NB4 (cell line): ENCODE measurements around the gene SOX15.

ENCODE experiments used
- POLR2A ChIP-seq: IDR thresholded peaks from 2 replicates; pipeline ENCODE4 v1.6.1; 2011; ENCODE audit warnings: mild to moderate bottlenecking; ENCODE audit not compliant: insufficient read length; ENCODE audit errors: extremely low read depth
- TF ChIP-seq, protein P1 (sequence below): IDR thresholded peaks from one replicate; pipeline ENCODE4 v1.5.1; 2012; ENCODE audit warnings: low read depth, low read length

DNA sequence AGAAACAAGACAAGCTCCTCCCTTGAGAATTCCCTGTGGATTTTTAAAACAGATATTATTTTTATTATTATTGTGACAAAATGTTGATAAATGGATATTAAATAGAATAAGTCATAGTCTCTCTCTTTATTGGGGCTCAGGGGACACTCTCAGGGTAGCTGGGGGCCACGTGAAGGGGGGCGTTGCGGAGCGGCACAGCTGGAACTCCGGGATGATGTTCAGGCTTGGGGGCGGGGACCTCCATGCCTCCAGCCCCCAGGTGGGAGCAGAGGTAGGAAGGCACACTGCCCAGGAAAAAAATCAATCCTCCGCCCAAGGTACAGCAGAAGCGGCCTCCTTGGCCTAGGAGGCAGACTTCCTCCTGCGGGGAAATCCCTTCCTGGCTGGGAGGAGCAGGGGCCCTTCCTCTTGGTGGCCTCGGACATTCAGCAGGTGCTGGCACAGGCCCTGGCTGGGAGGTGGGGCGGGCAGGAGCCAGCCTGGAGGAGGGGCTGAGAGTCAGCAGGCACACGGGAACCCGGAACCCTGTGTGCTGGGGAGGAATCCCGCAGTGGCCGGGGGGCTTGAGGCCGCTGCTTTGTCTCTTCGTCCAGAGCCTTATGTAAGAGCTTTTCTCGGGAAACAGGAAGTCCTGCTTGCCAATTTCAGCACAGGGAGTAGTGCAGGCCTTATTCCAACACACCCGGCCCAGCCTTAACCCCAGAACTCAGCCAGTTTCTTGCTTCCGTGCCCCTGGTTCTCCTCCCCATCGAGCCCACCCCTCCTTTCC lies 31.9 kb downstream of the SOX15 start:
- TF ChIP-seq POLR2A, result peak; percentile 57
- TF ChIP-seq, protein P1, sequence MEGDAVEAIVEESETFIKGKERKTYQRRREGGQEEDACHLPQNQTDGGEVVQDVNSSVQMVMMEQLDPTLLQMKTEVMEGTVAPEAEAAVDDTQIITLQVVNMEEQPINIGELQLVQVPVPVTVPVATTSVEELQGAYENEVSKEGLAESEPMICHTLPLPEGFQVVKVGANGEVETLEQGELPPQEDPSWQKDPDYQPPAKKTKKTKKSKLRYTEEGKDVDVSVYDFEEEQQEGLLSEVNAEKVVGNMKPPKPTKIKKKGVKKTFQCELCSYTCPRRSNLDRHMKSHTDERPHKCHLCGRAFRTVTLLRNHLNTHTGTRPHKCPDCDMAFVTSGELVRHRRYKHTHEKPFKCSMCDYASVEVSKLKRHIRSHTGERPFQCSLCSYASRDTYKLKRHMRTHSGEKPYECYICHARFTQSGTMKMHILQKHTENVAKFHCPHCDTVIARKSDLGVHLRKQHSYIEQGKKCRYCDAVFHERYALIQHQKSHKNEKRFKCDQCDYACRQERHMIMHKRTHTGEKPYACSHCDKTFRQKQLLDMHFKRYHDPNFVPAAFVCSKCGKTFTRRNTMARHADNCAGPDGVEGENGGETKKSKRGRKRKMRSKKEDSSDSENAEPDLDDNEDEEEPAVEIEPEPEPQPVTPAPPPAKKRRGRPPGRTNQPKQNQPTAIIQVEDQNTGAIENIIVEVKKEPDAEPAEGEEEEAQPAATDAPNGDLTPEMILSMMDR, result no peak
